Measurements from ENCODE around the gene SF3B1.
"Not testable (repeated sequence)": the region's sequence is repeated elsewhere in the genome, so short reads cannot be mapped to it uniquely, and the experiment has no call there.

Gene SF3B1

GRCh38 chr2:197434541-197435513 is at the start of gene SF3B1:
SF3B1 (minus strand) TSS chr2:197435028; CDS start chr2:197434999, 29 bp downstream.
- DNase-seq (ENCODE audit: low read depth), result peak; percentile 99

- DNase-seq (ENCODE audit: low read depth), result not testable (repeated sequence)
Observed at GRCh38 chr2:197484248-197484647, 49.4 kb upstream of the SF3B1 start.

- DNase-seq (ENCODE audit: low read depth), result no peak
Observed at GRCh38 chr2:197480165-197481036, 45.6 kb upstream of the SF3B1 start.

GRCh38 chr2:197477797-197478196 is 43.0 kb upstream of the SF3B1 start:
- no peak for DNase-seq (ENCODE audit: low read depth)

- DNase-seq (ENCODE audit: low read depth), result no peak
Observed at GRCh38 chr2:197472166-197472565, 37.3 kb upstream of the SF3B1 start.

GRCh38 chr2:197464175-197464574 is 29.3 kb upstream of the SF3B1 start:
- no peak for DNase-seq (ENCODE audit: low read depth)

GRCh38 chr2:197461057-197461456 is 26.2 kb upstream of the SF3B1 start:
- no peak for DNase-seq (ENCODE audit: low read depth)

- DNase-seq (ENCODE audit: low read depth), result no peak
Observed at GRCh38 chr2:197460649-197461048, 25.8 kb upstream of the SF3B1 start.

GRCh38 chr2:197455428-197455827 is 20.6 kb upstream of the SF3B1 start:
- DNase-seq (ENCODE audit: low read depth), result no peak

- no peak for DNase-seq (ENCODE audit: low read depth)
Observed at GRCh38 chr2:197454923-197455322, 20.1 kb upstream of the SF3B1 start.

GRCh38 chr2:197453914-197454398 is 19.1 kb upstream of the SF3B1 start:
- DNase-seq (ENCODE audit: low read depth), result no peak

- DNase-seq (ENCODE audit: low read depth), result peak; percentile 97
Observed at GRCh38 chr2:197453123-197453913, 18.5 kb upstream of the SF3B1 start, which contains the start of gene COQ10B. COQ10B (plus strand) TSS chr2:197453552; CDS start chr2:197453561, 9 bp downstream.

GRCh38 chr2:197452754-197453122 is 17.9 kb upstream of the SF3B1 start:
- no peak for DNase-seq (ENCODE audit: low read depth)

- not testable (repeated sequence) for DNase-seq (ENCODE audit: low read depth)
Observed at GRCh38 chr2:197450935-197451358, 16.1 kb upstream of the SF3B1 start.

- DNase-seq (ENCODE audit: low read depth), result no peak
Observed at GRCh38 chr2:197450465-197450864, 15.6 kb upstream of the SF3B1 start.

- DNase-seq (ENCODE audit: low read depth), result no peak
Observed at GRCh38 chr2:197446844-197447243, 12.0 kb upstream of the SF3B1 start.

- DNase-seq (ENCODE audit: low read depth), result no peak
Observed at GRCh38 chr2:197445746-197446145, 10.9 kb upstream of the SF3B1 start.

GRCh38 chr2:197442857-197443256 is 8.0 kb upstream of the SF3B1 start:
- DNase-seq (ENCODE audit: low read depth), result no peak

- no peak for DNase-seq (ENCODE audit: low read depth)
Observed at GRCh38 chr2:197437380-197437779, 2.6 kb upstream of the SF3B1 start.

- DNase-seq (ENCODE audit: low read depth), result no peak
Observed at GRCh38 chr2:197435598-197436420, 981 bp upstream of the SF3B1 start.

Measured in activated gamma-delta T cell treated with anti-CD3 and anti-CD28 coated beads, Interleukin-2, amount 50 U/mL, for 16 hours (primary cell).